T-helper 1 cell treated with Interleukin-12 subunit alpha and Interleukin-12 subunit beta and Interleukin-4 antibody, amounts not matched to agents 30 μg/mL and 1 μg/mL, for 36 hours (primary cell): Measurements from ENCODE around the gene DHX35.

Experiments
- H3K27ac Mint-ChIP-seq: one replicate; pipeline ENCODE4 v1.8.0; 2021; ENCODE audit warnings: mild to moderate bottlenecking, mixed read lengths
- H3K27me3 Mint-ChIP-seq: one replicate; pipeline ENCODE4 v1.8.0; 2021; ENCODE audit warnings: low read depth, mixed read lengths
- H3K36me3 Mint-ChIP-seq: one replicate; pipeline ENCODE4 v1.8.0; 2021; ENCODE audit warnings: low read depth, mixed read lengths
- H3K4me1 Mint-ChIP-seq: one replicate; pipeline ENCODE4 v1.8.0; 2021; ENCODE audit warnings: low read depth, mixed read lengths
- H3K4me3 Mint-ChIP-seq: one replicate; pipeline ENCODE4 v1.8.0; 2021; ENCODE audit warnings: mild to moderate bottlenecking, moderate library complexity, mixed read lengths
- H3K9me3 Mint-ChIP-seq: one replicate; pipeline ENCODE4 v1.8.0; 2021; ENCODE audit warnings: mixed read lengths

DHX35 gene

DNA sequence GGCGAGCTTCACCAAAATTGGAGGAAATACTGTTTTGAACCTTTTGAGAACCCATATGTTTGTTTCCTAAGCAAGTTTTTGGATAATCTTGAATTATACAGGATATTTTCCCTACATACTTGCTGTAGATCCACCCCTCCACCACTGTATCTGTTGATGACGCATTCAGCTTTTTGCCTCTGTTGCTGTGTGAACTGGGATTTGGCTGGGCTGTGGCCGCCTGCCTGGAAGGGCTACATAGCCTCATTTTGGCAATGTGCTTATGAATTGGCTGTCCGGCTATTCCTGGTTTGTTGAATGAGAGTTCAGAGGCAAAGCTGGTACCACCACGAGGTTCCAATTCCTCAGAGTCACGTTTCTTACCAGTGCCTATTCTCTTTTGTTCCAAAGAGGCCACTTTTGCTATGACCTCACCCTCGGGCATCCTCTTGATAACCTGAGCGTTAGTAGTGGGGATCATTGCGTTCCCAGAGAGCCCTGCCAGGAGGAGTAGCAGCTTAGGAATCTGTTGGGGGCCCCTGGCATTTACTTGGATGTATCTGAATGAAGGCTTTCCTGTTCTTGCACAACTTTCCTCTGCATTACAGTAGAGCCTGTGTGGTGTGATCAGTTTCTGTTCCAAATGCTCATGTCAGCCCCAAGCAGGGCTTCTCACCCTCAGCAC lies 29.6 kb upstream of the DHX35 start:
- Mint-ChIP-seq H3K9me3 (no peaks in the 10 kb centered on the region), H3K4me1 (peaks cover 40% of the 10 kb centered on the region), H3K27ac (no peak overlapping the region), H3K27me3 (no peaks in the 10 kb centered on the region), H3K4me3 (no peak overlapping the region), H3K36me3 (peaks cover 2% of the 10 kb centered on the region)

DNA sequence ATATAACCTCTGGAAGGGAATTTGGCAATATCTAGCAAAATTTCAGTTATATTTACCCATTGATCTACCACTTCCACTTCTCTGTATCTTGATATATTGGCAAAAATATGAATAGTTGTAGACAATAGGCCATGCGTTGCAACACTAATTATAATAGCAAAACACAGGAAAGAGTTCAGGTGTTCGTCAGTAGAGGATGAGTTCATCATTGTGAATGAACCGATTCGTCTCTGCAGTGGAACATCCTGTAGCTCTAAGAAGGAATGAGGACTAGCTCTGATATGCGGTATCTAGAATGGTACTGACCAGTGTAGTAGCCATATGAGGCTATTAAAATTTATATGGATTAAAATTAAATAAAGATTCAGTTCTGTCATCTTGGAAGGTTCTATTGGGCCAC lies 27.6 kb upstream of the DHX35 start:
- no peaks in the 10 kb centered on the region for H3K27me3 Mint-ChIP-seq
- no peak overlapping the region for H3K27ac Mint-ChIP-seq
- H3K4me1 Mint-ChIP-seq, result peaks cover 28% of the 10 kb centered on the region
- H3K36me3 Mint-ChIP-seq, result peaks cover 10% of the 10 kb centered on the region
- H3K4me3 Mint-ChIP-seq, result no peak overlapping the region
- H3K9me3 Mint-ChIP-seq, result no peaks in the 10 kb centered on the region

DNA sequence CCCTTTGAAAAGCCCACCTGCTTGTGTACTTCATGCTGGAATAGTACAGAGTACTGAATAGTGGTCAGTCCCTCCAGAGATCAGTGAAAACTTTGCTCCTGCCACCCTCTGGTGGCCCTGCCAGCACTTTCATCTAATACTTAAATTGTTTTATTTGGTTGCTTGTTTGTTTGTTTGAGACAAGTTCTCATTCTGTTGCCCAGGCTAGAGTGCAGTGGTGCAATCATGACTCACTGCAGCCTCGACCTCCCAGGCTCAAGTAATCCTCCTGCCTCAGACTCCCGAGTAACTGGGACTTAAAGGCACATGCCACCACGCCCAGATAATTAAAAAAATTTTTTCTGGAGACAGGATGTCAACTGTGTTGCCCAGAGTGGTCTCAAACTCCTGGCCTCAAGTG lies 26.9 kb upstream of the DHX35 start:
- no peak overlapping the region for H3K27ac Mint-ChIP-seq
- no peaks in the 10 kb centered on the region for H3K9me3 Mint-ChIP-seq
- H3K36me3 Mint-ChIP-seq, result peaks cover 10% of the 10 kb centered on the region
- H3K4me1 Mint-ChIP-seq, result peaks cover 23% of the 10 kb centered on the region
- H3K27me3 Mint-ChIP-seq, result no peaks in the 10 kb centered on the region
- no peak overlapping the region for H3K4me3 Mint-ChIP-seq

DNA sequence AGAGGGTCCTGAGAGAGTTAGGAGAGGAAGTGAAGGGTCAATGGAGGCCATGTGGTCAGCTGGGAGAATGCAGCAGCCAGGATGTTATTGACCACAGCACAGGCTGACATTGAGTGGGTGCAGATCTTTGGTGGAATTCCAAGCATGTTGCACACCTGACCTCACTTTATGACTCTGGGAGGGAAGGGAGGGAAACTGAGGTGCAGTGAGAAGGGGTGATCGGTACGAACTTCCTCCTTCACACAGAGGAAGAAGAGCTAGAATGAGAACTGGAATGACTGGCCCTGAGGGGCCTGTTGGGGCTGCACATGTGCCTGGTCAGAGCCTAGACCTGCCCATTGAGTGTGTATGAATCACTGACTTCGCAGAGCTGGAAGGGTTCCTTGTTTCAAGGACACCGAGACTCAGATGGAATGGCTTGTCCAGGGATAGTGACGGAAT lies 26.2 kb upstream of the DHX35 start:
- no peaks in the 10 kb centered on the region for H3K9me3 Mint-ChIP-seq
- peaks cover 23% of the 10 kb centered on the region for H3K4me1 Mint-ChIP-seq

DNA sequence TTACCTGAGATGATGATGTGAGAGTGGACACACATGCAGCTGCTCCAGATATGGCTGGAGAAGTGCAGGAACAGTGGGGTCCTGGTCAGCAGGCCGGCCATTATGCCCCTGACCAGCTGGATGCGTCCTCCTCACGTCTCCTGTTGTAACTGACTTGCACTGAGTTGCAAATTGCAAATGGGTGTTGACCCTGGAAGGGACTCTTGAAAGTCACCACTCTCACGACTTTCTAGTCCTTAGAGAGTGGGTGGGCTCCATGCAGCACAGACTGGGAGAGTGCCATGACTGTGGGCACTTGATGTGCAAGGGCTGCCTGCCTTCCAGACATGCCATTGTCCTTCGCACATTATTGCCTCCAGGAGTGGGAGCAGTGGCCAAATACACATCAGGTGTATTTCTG lies 25.1 kb upstream of the DHX35 start:
- H3K4me1 Mint-ChIP-seq, result peaks cover 15% of the 10 kb centered on the region
- no peaks in the 10 kb centered on the region for H3K27me3 Mint-ChIP-seq
- no peak overlapping the region for H3K4me3 Mint-ChIP-seq
- H3K9me3 Mint-ChIP-seq, result no peaks in the 10 kb centered on the region
- H3K36me3 Mint-ChIP-seq, result peaks cover 18% of the 10 kb centered on the region
- no peak overlapping the region for H3K27ac Mint-ChIP-seq

More for the DNA sequence above, 26.2 kb upstream of the DHX35 start:
- peak overlapping the region; percentile 31 for H3K27ac Mint-ChIP-seq
- no peaks in the 10 kb centered on the region for H3K27me3 Mint-ChIP-seq
- H3K4me3 Mint-ChIP-seq, result no peak overlapping the region
- H3K36me3 Mint-ChIP-seq, result peaks cover 10% of the 10 kb centered on the region

DNA sequence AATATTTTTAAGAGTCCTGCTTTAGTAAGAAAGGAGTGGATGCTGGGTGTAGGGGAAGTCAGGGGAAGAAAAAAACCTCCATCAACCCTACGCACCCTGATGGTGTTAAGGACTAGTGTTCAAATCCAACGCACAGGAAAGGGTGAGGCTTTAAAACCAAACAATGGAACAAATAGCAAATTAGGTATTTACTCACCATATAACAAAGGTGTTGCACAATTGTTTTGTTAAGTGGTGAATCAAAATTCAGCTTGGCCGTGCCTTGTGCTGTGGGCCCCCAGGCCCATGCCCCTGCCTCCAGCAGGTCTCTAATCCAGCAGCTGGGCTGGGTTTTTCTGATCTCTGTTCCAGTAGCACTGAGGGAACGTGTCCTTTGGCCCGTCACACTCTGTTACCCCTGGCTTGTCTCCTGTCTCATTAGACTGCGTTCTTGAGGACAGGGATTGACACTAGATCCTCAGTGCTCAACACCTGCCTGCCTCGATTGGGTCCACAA lies 24.1 kb upstream of the DHX35 start:
- H3K9me3 Mint-ChIP-seq, result no peaks in the 10 kb centered on the region
- peaks cover 8% of the 10 kb centered on the region for H3K4me1 Mint-ChIP-seq
- no peaks in the 10 kb centered on the region for H3K27me3 Mint-ChIP-seq
- H3K4me3 Mint-ChIP-seq, result no peak overlapping the region
- peaks cover 26% of the 10 kb centered on the region for H3K36me3 Mint-ChIP-seq
- no peak overlapping the region for H3K27ac Mint-ChIP-seq

DNA sequence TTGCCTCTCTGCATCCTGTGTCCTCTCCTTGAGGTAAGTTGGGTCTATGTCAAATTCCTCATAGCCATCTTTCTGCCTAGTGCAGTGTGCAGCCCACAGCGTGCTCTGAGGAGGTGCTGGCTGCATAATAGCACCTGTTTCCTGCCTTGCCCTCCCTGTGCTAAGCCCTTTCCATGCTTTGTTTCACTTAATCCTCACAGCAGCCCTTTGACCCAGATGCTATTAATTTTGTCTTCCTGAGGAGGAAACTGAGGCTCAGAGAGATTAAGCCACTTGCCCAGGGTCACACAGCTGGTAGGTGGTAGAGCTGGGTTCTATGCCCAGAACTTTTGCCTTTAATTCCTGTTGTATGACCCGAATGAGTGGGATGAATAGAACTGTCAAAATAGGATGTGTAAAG lies 22.5 kb upstream of the DHX35 start:
- Mint-ChIP-seq H3K36me3 (peaks cover 31% of the 10 kb centered on the region), H3K27ac (no peak overlapping the region), H3K4me1 (peaks cover 6% of the 10 kb centered on the region), H3K9me3 (no peaks in the 10 kb centered on the region), H3K4me3 (no peak overlapping the region), H3K27me3 (no peaks in the 10 kb centered on the region)

DNA sequence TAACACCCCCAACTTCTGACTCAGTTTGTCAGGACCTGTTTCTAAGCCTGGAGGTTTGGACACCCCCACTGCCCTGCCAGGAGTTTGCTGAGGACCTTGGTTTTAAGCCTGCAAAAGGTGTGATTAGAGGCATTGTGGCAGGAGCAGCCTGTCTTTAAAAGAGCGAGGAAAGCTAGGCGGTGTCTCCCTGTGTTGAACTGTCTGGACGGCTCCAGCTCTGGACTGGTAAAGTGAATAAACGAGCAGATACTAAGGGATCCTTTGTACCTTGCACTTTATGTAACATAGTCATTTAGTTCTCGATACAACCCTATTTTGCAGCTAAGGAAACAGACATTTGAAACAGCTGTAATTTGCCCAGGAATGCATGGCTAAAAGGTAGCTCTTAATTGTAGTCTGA lies 21.5 kb upstream of the DHX35 start:
- H3K27ac Mint-ChIP-seq, result no peak overlapping the region
- peaks cover 34% of the 10 kb centered on the region for H3K36me3 Mint-ChIP-seq
- peaks cover 5% of the 10 kb centered on the region for H3K4me1 Mint-ChIP-seq
- H3K27me3 Mint-ChIP-seq, result no peaks in the 10 kb centered on the region
- H3K9me3 Mint-ChIP-seq, result no peaks in the 10 kb centered on the region
- H3K4me3 Mint-ChIP-seq, result no peak overlapping the region

DNA sequence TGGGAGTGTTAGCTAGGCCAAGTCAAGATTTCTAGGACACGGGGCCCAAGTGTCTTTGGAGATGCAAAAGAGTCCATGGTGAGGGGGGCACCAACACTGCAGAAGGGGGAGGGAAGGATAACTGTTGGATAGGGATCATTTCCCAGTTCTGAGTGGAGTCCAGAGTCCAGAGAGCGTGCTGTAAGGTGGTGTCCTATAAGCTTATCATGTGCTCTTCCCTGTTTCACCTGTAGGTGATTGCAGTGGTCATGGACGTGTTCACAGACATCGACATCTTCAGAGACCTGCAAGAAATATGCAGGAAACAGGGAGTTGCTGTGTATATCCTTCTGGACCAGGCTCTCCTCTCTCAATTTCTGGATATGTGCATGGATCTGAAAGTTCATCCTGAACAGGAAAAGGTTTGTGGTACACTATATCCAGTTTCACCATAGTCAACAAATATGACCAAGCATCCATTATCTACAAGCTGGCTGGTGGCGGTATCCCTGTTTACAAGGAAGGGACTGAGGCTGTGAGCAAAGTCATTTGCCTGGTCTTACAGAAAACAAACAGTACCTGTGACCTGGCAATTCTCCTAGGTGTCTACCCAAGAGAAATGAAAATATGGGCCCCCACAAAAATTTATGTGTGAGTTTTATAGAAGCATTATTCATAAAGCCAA lies 20.3 kb upstream of the DHX35 start:
- Mint-ChIP-seq H3K27me3 (no peaks in the 10 kb centered on the region), H3K27ac (no peak overlapping the region), H3K4me3 (no peak overlapping the region), H3K4me1 (peaks cover 9% of the 10 kb centered on the region), H3K9me3 (no peaks in the 10 kb centered on the region), H3K36me3 (peaks cover 39% of the 10 kb centered on the region)

DNA sequence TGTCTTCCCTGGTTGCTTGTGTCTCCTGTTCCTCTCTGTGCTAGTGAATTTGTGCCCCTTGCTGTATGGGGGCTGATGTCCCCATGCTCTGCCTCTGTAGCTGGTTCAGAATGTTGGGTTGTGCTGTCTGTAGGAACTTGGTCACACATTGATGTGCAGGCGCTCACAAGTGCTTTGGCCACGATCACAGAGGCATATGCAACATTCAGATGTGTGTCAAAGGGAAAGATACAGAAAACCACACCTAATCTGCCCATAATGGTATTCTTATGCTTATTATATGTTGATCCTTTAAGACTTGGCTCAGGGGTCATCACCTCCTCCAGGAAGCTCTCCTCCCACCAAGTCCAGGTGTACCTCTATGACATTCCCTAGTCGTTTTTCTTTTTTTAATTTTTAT lies 17.1 kb upstream of the DHX35 start:
- no peaks in the 10 kb centered on the region for H3K27me3 Mint-ChIP-seq
- peaks cover 39% of the 10 kb centered on the region for H3K36me3 Mint-ChIP-seq
- no peaks in the 10 kb centered on the region for H3K9me3 Mint-ChIP-seq
- peaks cover 6% of the 10 kb centered on the region for H3K4me1 Mint-ChIP-seq
- H3K27ac Mint-ChIP-seq, result no peak overlapping the region
- no peak overlapping the region for H3K4me3 Mint-ChIP-seq

DNA sequence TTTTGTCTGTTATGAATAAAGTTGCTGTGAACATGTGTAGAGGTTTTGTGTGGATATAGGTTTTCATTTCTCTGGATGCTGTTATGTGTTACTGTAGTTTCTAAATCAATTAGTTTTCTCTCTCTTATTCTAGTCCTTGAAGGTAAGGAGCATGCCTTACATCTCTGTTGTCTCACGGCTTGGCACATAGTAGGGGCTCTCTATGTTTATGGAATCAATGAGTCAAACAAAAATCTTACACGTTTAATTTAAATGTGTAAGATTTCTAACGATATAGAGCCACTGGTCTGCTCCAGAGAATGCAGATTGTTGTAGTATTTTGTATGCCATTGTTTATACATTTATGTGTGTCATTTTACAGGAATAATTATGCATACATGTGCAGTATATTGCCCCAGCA lies 15.3 kb upstream of the DHX35 start:
- H3K4me1 Mint-ChIP-seq, result peaks cover 6% of the 10 kb centered on the region
- H3K4me3 Mint-ChIP-seq, result no peak overlapping the region
- no peaks in the 10 kb centered on the region for H3K9me3 Mint-ChIP-seq
- H3K27ac Mint-ChIP-seq, result no peak overlapping the region
- H3K36me3 Mint-ChIP-seq, result peaks cover 38% of the 10 kb centered on the region
- no peaks in the 10 kb centered on the region for H3K27me3 Mint-ChIP-seq

DNA sequence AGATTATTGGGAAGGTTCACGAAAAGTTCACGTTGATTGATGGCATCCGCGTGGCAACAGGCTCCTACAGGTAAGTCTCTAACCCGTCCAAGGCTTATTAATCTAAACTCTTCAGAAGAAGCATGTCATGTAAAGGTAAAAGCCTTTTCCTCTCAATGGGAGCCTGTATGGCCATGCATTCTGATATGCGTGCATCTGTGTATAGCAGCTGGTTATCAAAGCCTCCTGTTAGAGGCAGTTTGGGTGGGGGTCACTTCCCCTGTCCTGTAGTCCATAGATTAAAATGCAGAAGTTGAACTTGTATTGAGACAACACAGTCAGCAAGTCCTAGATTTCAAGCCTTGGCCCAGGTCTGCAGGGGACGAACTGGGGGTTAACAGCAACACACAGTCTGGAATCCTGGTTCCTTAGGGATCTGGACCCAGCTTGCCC lies 14.2 kb upstream of the DHX35 start:
- Mint-ChIP-seq H3K4me3 (no peak overlapping the region), H3K27me3 (no peaks in the 10 kb centered on the region), H3K27ac (no peak overlapping the region), H3K4me1 (peaks cover 8% of the 10 kb centered on the region), H3K36me3 (peaks cover 35% of the 10 kb centered on the region), H3K9me3 (no peaks in the 10 kb centered on the region)

DNA sequence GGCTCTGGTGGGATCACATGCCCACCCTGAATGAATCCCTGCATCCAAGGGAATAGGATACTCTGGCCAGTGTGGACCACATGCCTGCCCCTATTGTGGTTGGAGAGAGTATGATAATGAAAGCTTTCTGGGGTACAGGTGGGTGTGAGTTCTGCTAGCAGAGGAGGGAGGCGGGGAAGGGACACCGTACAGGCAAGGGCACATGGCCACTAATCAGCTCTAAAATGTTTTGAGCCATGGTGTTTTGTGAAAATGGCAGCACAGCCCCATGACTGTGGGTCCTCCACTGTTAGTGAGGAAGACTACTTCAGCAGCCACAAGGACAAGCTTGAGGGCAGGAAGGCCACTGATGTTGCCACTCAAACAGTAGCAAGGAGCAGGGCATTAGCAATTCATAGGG lies 11.9 kb upstream of the DHX35 start:
- Mint-ChIP-seq H3K36me3 (peaks cover 31% of the 10 kb centered on the region), H3K27ac (no peak overlapping the region), H3K27me3 (no peaks in the 10 kb centered on the region)

DNA sequence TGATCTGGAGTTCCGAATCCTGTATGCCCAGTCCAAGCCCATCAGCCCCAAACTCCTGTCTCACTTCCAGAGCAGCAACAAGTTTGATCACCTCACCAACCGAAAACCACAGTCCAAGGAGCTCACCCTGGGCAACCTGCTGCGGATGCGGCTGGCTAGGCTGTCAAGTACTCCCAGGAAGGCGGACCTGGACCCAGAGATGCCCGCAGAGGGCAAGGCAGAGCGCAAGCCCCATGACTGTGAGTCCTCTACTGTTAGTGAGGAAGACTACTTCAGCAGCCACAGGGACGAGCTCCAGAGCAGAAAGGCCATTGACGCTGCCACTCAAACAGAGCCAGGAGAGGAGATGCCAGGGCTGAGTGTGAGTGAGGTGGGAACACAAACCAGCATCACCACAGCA lies 10.5 kb upstream of the DHX35 start:
- Mint-ChIP-seq H3K4me1 (peaks cover 3% of the 10 kb centered on the region), H3K27ac (no peak overlapping the region), H3K27me3 (no peaks in the 10 kb centered on the region), H3K9me3 (no peaks in the 10 kb centered on the region), H3K36me3 (peaks cover 27% of the 10 kb centered on the region), H3K4me3 (no peak overlapping the region)

More for the DNA sequence above, 11.9 kb upstream of the DHX35 start:
- H3K4me1 Mint-ChIP-seq, result peaks cover 8% of the 10 kb centered on the region
- H3K4me3 Mint-ChIP-seq, result no peak overlapping the region
- H3K9me3 Mint-ChIP-seq, result no peaks in the 10 kb centered on the region

DNA sequence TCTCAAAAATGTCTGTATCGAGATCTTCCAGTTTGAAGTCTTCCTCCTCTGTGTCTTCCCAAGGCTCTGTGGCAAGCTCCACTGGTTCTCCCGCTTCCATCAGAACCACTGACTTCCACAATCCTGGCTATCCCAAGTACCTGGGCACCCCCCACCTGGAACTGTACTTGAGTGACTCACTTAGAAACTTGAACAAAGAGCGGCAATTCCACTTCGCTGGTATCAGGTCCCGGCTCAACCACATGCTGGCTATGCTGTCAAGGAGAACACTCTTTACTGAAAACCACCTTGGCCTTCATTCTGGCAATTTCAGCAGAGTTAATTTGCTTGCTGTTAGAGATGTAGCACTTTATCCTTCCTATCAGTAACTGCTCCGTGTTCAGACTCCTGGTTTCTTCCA lies 10.0 kb upstream of the DHX35 start:
- Mint-ChIP-seq H3K4me3 (no peak overlapping the region), H3K27me3 (no peaks in the 10 kb centered on the region), H3K36me3 (peaks cover 25% of the 10 kb centered on the region), H3K27ac (peak overlapping the region; percentile 52), H3K9me3 (no peaks in the 10 kb centered on the region), H3K4me1 (peaks cover 3% of the 10 kb centered on the region)
